Stimulated activated CD4-positive, alpha-beta T cell treated with anti-CD3 and anti-CD28 coated beads, Interleukin-15, amount 100 ng/mL, for 24 hours (primary cell): ENCODE results near the gene EVI2A.
A peak's percentile ranks its signal among the peaks of the same experiment; 100 is the strongest.
"Not testable (repeated sequence)": the region's sequence is repeated elsewhere in the genome, so short reads cannot be mapped to it uniquely, and the experiment has no call there.

Source experiments
- DNase-seq: peaks from one replicate; pipeline ENCODE4 v3.0.0-alpha.2; 2020

Gene EVI2A

DNA sequence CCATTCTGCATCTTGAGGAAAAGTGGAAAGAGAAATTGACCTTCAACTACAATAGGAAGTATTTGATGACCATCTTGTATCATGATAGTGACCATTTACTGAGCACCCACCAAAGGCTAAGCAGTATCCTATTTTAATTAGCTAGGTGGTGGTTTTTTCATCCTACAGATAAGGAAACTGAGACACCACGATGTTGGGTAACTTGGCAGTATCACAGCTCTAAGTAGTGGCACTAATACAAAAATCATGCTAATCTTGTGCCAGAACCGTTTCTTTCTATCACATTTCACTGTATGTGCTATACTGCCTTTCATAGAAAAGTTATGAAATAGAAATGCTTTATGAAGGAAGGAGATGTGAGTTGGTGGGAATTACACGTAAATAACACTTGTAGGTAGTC is 9.9 kb downstream of the EVI2A start:
- DNase-seq, result no peak

DNA sequence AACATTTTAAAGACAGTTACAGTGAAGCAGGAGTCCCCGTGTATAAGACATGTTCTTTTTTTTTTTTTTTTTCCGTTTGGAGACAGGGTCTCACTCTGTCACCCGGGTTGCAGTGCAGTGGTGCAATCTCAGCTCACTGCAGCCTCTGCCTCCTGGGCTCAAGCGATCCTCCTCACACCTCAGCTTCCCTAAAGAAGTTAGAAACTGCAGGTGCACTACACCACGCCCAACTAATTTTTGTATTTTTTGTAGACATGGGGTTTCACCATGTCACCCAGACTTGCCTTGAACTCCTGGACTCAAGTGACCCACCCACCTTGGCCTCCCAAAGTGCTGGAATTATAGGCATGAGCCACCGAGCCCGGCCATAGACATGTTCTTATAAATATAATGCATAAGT is 10.5 kb downstream of the EVI2A start:
- DNase-seq, result peak; percentile 22

DNA sequence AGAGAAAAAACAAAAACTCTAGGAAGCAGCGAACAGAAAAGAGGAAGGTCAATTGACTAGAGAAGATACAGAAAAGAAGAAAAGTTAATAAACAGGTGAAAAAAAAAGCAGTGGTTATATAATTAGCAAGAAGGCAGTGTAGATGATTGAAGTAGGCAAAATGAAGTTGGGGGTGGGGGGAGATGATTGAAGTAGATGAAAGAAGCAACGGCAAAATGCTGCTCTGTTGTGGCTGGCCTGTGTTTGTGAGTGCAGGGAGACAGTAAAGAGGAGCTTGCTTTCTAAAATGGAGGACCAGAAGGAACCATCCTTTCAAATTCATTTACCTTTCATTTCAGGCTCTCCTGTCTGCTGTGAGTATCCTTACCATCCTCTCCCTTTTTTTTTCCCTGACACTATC is 11.2 kb downstream of the EVI2A start:
- peak; percentile 31 for DNase-seq

DNA sequence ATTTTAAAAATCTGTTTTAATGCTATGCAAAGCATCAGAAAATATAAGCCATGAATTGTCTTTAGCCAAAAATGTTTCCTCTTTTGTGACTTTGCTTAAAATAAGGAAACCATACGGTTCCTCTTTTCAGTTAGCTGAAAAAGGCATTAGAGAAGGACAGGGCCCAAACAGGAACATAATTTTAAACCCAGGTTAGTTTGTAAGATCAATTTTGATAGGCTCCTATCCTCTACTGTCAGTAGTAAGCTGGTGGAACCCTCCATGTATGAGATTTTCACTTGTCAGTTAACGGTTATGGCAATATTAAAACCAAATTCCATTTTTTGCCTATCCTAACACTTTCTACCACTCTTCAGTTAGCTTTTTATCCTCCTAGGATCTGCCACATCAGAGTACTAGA is 11.9 kb downstream of the EVI2A start:
- DNase-seq, result no peak

GRCh38 chr17:31308372-31309334 is 12.8 kb downstream of the EVI2A start:
- no peak for DNase-seq

DNA sequence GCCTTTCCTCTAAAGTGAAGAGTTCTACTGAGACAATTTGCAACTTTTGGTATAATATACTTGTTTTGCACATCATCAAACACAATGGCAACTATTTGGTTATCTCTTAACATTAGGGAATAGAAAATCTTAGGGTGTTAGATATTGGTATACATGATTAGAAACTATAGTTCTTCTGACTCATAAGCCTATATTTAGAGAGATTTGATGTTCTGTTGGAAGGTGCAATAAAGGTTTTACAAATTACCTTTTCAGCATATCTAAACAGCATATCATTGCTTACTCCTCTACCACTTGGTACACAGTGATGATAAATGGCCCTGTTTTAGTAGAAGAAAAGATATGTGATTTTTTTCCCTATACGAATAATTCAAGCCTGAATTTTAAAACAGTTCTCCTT is 13.8 kb downstream of the EVI2A start:
- DNase-seq, result no peak

DNA sequence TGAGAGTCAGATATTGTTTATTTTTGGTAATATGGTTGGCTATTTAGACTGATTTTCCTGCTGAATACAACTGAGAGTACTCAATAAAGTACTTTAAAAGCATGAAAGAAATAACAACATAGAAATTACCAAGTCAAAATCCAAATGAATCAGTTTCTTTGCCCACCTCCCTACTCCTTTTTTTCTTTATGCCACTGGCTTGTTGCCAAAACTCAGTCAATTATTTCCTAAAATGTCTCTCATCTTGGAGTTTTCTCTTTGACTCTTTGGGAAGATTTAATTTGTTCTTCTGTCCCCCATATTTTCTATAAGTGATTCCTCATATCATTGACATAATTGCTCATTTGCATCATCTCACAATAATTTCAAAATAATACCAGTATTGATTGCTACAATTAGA is 21.8 kb downstream of the EVI2A start:
- no peak for DNase-seq

- DNase-seq, result no peak
Observed at GRCh38 chr17:31297090-31297489, 24.3 kb downstream of the EVI2A start, which contains the start of gene OMG. OMG (minus strand) TSS chr17:31297239; CDS start chr17:31296331, 908 bp downstream.

- no peak for DNase-seq
Observed at GRCh38 chr17:31296142-31296541, 25.3 kb downstream of the EVI2A start.

DNA sequence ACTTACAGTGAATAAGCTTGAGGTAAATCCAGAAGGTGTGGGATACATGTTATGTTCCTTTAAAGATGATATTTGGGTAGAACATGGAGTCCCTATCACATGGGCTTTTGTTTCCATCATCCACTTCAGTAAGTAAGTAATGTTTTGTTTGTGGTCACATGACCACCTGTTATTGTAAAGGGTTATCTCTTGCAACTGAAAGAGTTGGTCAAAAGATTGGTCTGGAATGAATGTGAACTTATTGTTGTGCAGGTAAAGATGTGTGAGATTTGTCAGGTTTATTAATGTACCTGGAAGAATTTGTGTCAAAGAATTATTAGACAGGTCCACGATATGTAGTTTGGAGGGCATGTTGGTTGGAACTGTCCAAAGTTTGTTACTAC is 25.9 kb downstream of the EVI2A start:
- no peak for DNase-seq

- no peak for DNase-seq
Observed at GRCh38 chr17:31294820-31295488, 26.5 kb downstream of the EVI2A start.

DNA sequence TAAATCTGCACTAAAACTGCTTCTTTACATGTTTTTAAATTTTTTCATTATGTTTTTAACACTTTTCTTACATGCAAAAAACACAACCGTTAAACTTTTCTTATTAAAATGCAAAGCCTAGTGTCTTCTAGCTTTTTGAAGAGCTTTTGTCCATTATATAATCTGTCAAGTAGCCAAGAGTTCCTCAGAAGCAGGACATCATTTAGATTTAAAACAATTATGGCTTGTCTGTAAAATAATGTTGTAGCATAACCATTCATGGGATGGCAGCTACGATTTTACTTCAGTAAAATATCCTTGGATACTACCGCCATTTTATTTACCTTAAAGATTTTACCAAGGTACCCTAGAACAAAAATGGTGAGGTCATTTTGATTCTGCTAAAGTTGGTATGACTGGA is 27.2 kb downstream of the EVI2A start:
- no peak for DNase-seq

GRCh38 chr17:31293581-31293980 is 27.8 kb downstream of the EVI2A start:
- DNase-seq, result no peak

- no peak for DNase-seq
Observed at GRCh38 chr17:31291820-31292219, 29.6 kb downstream of the EVI2A start.

- no peak for DNase-seq
Observed at GRCh38 chr17:31289790-31290189, 31.6 kb downstream of the EVI2A start.

- DNase-seq, result not testable (repeated sequence)
Observed at GRCh38 chr17:31287932-31288331, 33.5 kb downstream of the EVI2A start.

GRCh38 chr17:31286587-31286986 is 34.8 kb downstream of the EVI2A start:
- no peak for DNase-seq

DNA sequence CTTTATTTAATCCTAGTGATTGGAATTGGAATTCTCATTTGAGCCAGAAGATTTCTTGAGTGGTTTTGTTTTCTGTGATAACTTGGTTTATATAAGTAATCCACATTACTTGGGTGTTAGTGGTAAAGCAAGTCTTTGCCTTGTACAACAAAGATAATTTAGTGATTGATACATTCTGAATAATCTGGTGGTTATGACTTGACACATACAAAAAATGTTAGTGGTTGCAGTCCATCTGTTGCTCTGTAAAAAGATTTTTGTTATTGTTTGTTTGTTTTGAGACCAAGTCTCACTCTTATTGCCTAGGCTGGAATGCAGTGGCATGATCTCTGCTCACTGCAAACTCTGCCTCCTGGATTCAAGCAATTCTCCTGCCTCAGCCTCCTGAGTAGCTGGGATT is 37.6 kb downstream of the EVI2A start:
- DNase-seq, result no peak

- no peak for DNase-seq
Observed at GRCh38 chr17:31281061-31281460, 40.4 kb downstream of the EVI2A start.

GRCh38 chr17:31279401-31279800 is 42.0 kb downstream of the EVI2A start:
- no peak for DNase-seq

DNA sequence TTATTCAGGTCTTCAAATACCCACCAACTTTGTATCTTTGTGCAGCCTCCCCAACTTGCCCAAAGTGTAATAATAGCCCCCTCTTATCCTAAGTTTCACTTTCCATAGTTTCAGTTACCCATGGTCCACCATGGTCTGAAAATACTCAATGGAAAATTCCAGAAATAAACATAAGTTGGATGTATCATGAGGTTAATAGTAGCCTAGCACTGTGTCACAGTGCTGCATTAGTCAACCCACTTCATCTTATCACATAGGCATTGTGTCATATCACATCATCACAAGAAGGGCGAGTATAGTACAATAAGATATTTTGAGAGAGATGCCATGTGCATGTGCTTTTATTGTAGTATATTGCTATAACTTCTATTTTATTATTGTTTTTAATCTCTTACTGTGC is 46.3 kb downstream of the EVI2A start:
- DNase-seq, result no peak

- no peak for DNase-seq
Observed at GRCh38 chr17:31274252-31274651, 47.2 kb downstream of the EVI2A start.

DNA sequence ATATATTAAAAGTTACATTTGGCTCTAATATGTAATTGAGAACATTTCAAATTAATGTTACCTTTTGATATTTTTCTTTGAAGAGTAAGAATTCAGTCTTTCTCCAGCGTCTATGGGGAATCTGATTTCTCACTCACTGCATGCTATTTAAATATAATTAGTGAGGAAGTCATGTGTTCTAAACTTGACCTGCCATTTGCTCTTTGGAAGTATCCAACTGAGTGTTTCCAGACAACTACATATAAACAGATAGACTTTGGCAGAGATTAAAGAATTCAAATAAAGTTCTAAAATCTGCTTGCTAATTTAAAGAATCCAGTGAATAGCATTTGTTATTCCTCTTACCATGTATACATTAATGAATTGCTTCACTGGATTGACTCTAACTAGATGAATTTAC is 47.9 kb downstream of the EVI2A start:
- DNase-seq, result no peak

- DNase-seq, result no peak
Observed at GRCh38 chr17:31272803-31273202, 48.6 kb downstream of the EVI2A start.
